Gastrocnemius medialis (tissue), 4 donors: ENCODE measurements around the gene SEMA6D. TPM values are rescaled to one million over a fixed set of nuclear protein-coding genes. Genes with fewer than 3 reads are reported as not detected.

Experiments used
- ATAC-seq, 2 donors: fragments of 150-250 bp; one replicate each; pipeline ENCODE4 v1.9.1; 2016
- DNase-seq, 2 donors: peaks; one replicate each; pipeline ENCODE4 v3.0.0-alpha.2; 2019
- H3K27ac ChIP-seq, 4 donors: fragments of 200-600 bp; sonication (generic); 1 replicate in 1 of 4; 2 replicates in 3 of 4; pipeline ENCODE4 v1.5.1; 2016 to 2018; ENCODE audit warnings: mild to moderate bottlenecking in 2 of 4, moderate library complexity in 1 of 4
- H3K27me3 ChIP-seq, 3 donors: fragments of 200-600 bp; sonication (generic) in 2 of 3; 1 replicate in 1 of 3; 2 replicates in 2 of 3; pipeline versions ENCODE4 v1.5.1 to v1.6.0; 2016 to 2019; ENCODE audit warnings: mild to moderate bottlenecking in 1 of 3, moderate library complexity in 1 of 3
- H3K36me3 ChIP-seq, 2 donors: fragments of 200-600 bp; sonication (generic) in 1 of 2; one replicate each; pipeline ENCODE4 v1.5.1; 2017 to 2018
- H3K4me1 ChIP-seq, 2 donors: fragments of 200-600 bp; sonication (generic) in 1 of 2; one replicate each; pipeline ENCODE4 v1.5.1; 2016 to 2017; ENCODE audit warnings: mild to moderate bottlenecking in 2 of 2
- H3K4me3 ChIP-seq, 4 donors: fragments of 200-600 bp; sonication (generic) in 3 of 4; 1 replicate in 1 of 4; 2 replicates in 3 of 4; pipeline ENCODE4 v1.5.1; 2016 to 2019; ENCODE audit warnings: mild to moderate bottlenecking in 2 of 4
- H3K9me3 ChIP-seq, 3 donors: fragments of 200-600 bp; sonication (generic) in 2 of 3; 1 replicate in 1 of 3; 2 replicates in 2 of 3; pipeline ENCODE4 v1.5.1; 2016 to 2019
- CTCF ChIP-seq, 5 experiments: fragments of 450-650 bp in 3 of 5; fragments of 200-600 bp in 2 of 5; sonication (generic) in 2 of 5; IDR thresholded peaks in 4 of 5; conservative IDR thresholded peaks in 1 of 5; 1 replicate in 4 of 5; 2 replicates in 1 of 5; pipeline ENCODE4 v1.5.1; 2016 to 2019; ENCODE audit warnings: antibody characterized with exemption in 5 of 5, mild to moderate bottlenecking in 3 of 5, moderate library complexity in 3 of 5
- POLR2A ChIP-seq, 2 donors: fragments of 450-650 bp; IDR thresholded peaks; one replicate each; pipeline ENCODE4 v1.6.1; 2017; ENCODE audit warnings: antibody characterized with exemption in 2 of 2, mild to moderate bottlenecking in 2 of 2, moderate library complexity in 2 of 2
- in situ Hi-C, 4 donors: fragments of 200-750 bp; cut with MboI; loops; one replicate each; pipeline versions ENCODE4 v1.15.0 to v1.8.0; 2017; ENCODE audit warnings: low sequenced_read_pairs in 4 of 4
- intact Hi-C: fragments of 100-400 bp; cut with DNase I; formaldehyde crosslinking; loops from one replicate; pipeline ENCODE4 v1.15.1; 2023; ENCODE audit warnings: low total_unique reads
- total RNA-seq, 4 donors: library from RNA; depleted of rRNA; stranded (reverse); fragments of >200 nt; gene quantifications; one replicate each; pipeline versions ENCODE4 v1.1.0 to v1.2.3, GENCODE V29; 2016

The SEMA6D gene
- total RNA-seq, 4 donors from 2014 or later, result 0.97 to 5.9 (median 2.7) TPM

DNA sequence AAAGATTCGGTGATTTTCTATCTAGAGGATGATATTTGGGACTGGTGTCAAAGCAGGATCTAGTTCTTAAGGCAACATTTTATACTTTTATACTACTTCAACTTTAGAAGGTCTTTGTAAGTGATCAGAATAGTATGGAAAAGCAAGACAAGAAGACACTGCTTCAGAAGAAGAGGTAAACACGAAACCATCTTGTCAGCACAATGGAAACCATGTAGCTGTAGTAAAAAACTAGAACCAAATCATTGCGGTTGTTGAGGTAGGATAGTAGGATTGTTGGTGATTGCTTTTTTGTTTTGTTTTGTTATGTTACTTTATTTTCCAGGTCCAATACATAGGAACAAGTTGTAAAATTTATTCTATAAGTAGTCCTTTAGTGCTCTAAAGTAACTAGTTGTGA is 40.0 kb downstream of the SEMA6D start:
- no peak for TF ChIP-seq CTCF (IDR thresholded peaks at IDR 0.05 in 4 of 5, conservative IDR thresholded peaks at IDR 0.05 in 1 of 5)
- intact Hi-C loops, result no loop called here

DNA sequence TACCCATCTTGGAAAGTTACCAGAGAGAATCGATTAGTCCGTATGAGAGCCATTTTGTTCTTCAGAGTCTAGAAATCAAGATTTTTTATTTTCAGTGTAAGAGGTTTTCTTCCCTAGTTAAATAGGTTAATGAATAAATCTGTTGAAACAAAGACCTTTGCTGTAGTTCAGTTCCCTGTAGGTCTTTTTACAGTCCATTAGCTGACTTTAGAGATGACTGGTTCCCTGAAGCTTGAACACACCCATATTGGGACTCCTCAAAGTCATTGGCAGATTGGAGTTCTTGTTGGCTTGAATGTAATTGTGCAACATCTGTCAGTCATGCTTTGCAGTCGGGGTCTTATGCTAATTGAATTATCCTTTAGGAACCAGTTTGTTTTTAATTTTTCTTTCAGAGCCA is 45.3 kb downstream of the SEMA6D start:
- TF ChIP-seq POLR2A (IDR thresholded peaks at IDR 0.05) (no peak), CTCF (IDR thresholded peaks at IDR 0.05 in 4 of 5, conservative IDR thresholded peaks at IDR 0.05 in 1 of 5) (no peak)
- ATAC-seq (no peak), DNase-seq (no peak)
- Histone ChIP-seq H3K4me3 (no peak overlapping the region), H3K9me3 (no peaks in the 10 kb centered on the region), H3K27me3 (no peaks in the 10 kb centered on the region), H3K4me1 (peaks cover 8% of the 10 kb centered on the region in 2 donors), H3K27ac (no peak overlapping the region), H3K36me3 (peaks cover 0 to 57% of the 10 kb centered on the region in 2 donors)
- intact Hi-C loops (no loop called here), in situ Hi-C loops (no loop called here)

More for the DNA sequence above, 40.0 kb downstream of the SEMA6D start:
- peak overlapping the region; percentile 15 to 63 (median 48) for H3K27ac ChIP-seq
- in situ Hi-C loops, result no loop called here
- peaks cover 8 to 22% of the 10 kb centered on the region in 2 donors for H3K4me1 ChIP-seq
- H3K9me3 ChIP-seq, result no peaks in the 10 kb centered on the region
- peaks cover 0 to 16% of the 10 kb centered on the region in 2 donors for H3K36me3 ChIP-seq
- H3K4me3 ChIP-seq, result no peak overlapping the region
- ATAC-seq (no peak), DNase-seq (no peak)
- no peaks in the 10 kb centered on the region for H3K27me3 ChIP-seq

DNA sequence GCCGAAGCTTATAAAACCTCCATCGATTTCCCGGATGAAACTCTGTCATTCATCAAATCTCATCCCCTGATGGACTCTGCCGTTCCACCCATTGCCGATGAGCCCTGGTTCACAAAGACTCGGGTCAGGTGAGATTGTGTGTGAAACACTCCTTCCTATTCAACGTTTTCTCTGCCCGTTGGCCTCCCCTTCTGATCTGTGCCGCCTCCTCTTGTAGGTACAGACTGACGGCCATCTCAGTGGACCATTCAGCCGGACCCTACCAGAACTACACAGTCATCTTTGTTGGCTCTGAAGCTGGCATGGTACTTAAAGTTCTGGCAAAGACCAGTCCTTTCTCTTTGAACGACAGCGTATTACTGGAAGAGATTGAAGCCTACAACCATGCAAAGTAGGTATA is 47.4 kb downstream of the SEMA6D start:
- H3K9me3 ChIP-seq, result no peaks in the 10 kb centered on the region
- no peaks in the 10 kb centered on the region for H3K27me3 ChIP-seq
- in situ Hi-C loops, result no loop called here
- peaks cover 0 to 57% of the 10 kb centered on the region in 2 donors for H3K36me3 ChIP-seq
- H3K27ac ChIP-seq, result no peak overlapping the region
- DNase-seq (no peak), ATAC-seq (no peak)
- intact Hi-C loops, result no loop called here
- H3K4me1 ChIP-seq, result peaks cover 0 to 12% of the 10 kb centered on the region in 2 donors
- no peak for TF ChIP-seq CTCF (IDR thresholded peaks at IDR 0.05 in 4 of 5, conservative IDR thresholded peaks at IDR 0.05 in 1 of 5)
- no peak for TF ChIP-seq POLR2A (IDR thresholded peaks at IDR 0.05)
- no peak overlapping the region for H3K4me3 ChIP-seq

DNA sequence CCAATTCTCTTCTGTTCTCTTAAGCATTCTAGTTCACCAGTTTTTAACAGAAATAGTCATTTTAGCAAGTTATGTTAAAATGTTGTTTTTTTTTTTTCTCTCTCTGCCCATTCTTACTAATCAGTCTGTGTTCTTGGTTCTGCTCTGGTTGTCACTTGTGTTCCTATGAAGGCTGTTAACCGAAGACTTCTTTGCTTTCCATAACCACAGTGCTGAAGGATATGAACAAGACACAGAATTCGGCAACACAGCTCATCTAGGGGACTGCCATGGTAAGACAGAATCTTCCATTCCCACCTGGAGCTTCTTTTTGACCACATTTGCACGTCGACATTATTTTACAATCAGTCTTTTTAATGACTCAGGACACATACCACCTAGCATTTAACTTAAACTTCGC is 49.1 kb downstream of the SEMA6D start:
- in situ Hi-C loops (no loop called here), intact Hi-C loops (no loop called here)
- H3K27ac ChIP-seq, result no peak overlapping the region
- no peak overlapping the region for H3K4me3 ChIP-seq
- peaks cover 0 to 14% of the 10 kb centered on the region in 2 donors for H3K4me1 ChIP-seq
- no peak for DNase-seq
- no peaks in the 10 kb centered on the region for H3K9me3 ChIP-seq
- H3K36me3 ChIP-seq, result peaks cover 0 to 62% of the 10 kb centered on the region in 2 donors
- ATAC-seq, result no peak
- no peak for TF ChIP-seq CTCF (IDR thresholded peaks at IDR 0.05 in 4 of 5, conservative IDR thresholded peaks at IDR 0.05 in 1 of 5)
- TF ChIP-seq POLR2A (IDR thresholded peaks at IDR 0.05), result no peak
- H3K27me3 ChIP-seq, result no peaks in the 10 kb centered on the region

DNA sequence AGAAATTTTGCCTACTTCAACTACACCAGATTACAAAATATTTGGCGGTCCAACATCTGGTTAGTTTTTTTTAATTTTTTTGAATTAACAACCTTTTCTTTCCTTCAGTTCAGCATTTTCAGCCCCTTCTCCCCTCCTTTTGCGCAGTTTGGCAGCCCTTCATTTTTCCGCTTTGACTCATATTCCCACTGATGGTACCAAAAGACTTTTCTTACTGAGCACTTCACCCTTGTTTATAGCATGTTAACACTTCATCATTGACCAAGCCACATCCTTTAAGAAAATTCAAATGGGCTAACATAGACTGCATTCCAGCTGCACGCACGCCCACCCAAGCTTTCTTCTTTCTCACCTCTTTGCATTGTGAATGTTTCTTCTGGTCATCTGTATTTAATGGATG is 49.7 kb downstream of the SEMA6D start:
- in situ Hi-C loops (no loop called here), intact Hi-C loops (no loop called here)
- Histone ChIP-seq H3K4me1 (peaks cover 0 to 14% of the 10 kb centered on the region in 2 donors), H3K27ac (no peak overlapping the region), H3K4me3 (no peak overlapping the region), H3K9me3 (no peaks in the 10 kb centered on the region), H3K36me3 (peaks cover 0 to 59% of the 10 kb centered on the region in 2 donors), H3K27me3 (no peaks in the 10 kb centered on the region)
- DNase-seq (no peak), ATAC-seq (no peak)
- TF ChIP-seq POLR2A (IDR thresholded peaks at IDR 0.05) (no peak), CTCF (IDR thresholded peaks at IDR 0.05 in 4 of 5, conservative IDR thresholded peaks at IDR 0.05 in 1 of 5) (no peak)
